NCI-H446 (cell line): ENCODE data around the gene AHCY.
"Not testable (repeated sequence)": the region's sequence is repeated elsewhere in the genome, so short reads cannot be mapped to it uniquely, and the experiment has no call there.

Experiments
- DNase-seq, 2 experiments: peaks; one replicate each; lab custom pipeline; 2025; lab: John Stamatoyannopoulos, UW

AHCY gene

DNA sequence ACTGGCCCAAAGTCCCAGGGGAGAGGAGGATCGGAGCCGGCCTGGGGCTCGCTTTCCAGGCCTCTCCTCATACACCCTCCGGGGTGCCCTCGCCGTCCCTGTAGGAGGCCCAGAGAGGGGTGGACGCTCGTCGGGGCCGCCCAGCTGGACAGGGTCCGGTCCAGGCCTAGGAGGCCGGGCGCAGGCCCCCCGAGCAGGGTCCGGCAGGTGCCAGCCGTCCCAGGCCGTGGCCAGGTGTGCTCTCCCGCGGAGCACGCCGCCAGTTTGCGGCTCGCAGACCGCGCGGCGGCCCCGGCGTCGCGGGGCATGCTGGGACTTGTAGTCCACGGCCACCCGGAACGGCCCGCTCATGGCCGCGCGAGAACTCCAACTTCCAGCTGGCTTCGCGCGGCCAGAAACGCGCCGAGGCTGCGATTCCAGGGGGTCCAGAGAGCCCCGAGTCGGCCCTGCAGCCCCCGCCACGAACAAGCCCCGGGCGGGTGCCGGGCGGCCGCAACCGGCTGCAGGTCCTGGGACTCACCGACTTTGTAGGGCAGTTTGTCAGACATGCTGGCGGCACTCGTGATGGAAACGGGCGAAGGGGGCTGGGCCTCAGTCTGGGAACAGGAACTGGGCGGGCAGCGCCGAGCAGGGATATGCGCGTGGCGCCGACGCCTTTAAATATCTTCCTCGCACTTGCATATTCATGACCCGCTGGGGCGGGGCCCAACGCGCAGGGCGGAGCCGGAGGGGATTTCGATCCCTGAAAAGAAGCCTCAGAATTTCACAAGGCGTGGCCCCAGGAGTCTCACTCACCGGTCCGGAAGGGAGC lies at the start of gene AHCY:
Gene AHCY, minus strand, starts transcription at position 633 of the 811 bp plus-strand sequence. Its CDS starts 85 bp downstream, at position 548.
- DNase-seq, result peak; percentile 94 to 97

DNA sequence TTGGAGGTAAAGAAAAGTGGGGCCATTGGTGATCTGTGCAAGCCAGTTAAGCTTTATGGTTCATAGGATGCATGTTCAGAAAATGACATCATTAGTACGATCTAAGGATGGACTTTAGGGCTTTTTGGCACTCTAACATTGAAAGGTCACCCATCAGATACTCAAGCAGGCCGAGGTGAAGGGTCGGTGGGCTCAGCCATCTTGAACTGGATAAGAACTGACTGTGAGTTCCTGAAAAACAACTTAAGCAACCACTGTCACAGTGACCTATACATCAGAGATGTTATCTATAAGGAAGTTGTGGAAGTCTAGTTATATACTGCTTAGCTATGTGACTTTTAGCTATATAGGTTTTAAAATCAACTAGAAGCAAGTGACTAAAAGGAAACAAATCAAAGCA lies 46.9 kb upstream of the AHCY start:
- DNase-seq, result no peak

DNA sequence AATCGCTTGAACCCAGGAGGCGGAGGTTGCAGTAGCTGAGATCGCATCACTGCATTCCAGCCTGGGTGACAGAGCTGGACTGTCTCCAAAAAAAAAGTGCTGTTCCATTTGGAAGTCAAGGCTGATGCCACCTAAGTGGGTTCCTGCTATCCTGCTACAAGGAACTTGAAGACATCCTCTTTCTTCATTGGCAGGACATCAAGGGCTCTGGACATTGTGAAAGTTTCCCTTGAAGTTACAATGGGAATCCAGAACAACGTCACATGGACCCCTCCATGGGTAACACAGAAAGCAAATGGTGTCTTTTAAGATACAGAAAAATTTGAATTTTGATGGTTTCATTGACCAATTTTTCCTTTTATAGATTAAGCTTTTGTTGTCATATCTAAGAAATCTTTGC lies 44.4 kb upstream of the AHCY start:
- no peak for DNase-seq

- DNase-seq, result not testable (repeated sequence)
These were observed 43.3 kb upstream of the AHCY start for GRCh38 chr20:34346533-34346865.

- DNase-seq, result not testable (repeated sequence)
These were observed 42.8 kb upstream of the AHCY start for GRCh38 chr20:34345839-34346532.

DNA sequence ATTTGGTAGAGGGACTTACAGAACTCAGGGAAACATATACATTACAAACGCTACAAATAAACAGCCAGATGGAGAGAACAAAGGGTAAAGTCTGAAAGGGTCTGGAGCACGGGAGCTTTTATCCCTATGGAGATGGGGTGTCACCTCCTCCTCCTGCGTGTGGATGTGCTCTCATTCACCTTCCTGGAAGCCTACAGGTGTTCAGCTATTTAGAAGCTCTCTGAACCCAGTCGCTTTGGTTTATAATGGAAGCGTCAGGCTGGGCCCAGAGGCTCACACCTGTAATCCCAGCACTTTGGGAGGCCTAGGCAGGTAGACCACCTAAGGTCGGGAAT lies 42.2 kb upstream of the AHCY start:
- no peak for DNase-seq

DNA sequence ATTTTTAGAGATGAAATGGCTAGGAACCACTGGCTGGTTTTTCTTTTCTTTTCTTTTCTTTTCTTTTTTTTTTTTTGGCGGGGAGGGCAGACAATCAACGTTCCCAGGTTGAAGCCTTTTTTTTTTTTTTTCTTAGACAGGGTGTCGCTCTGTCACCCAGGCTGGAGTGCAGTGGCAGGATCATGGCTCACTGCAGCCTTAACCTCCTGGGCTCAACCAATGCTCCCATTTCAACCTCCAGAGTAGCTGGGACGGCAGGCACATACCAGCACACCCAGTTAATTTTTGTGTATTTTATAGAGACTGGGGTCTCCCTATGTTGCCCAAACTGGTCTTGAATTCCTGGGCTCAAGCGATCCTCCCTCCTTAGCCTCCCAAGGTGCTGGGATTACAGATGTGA lies 41.1 kb upstream of the AHCY start:
- no peak for DNase-seq

DNA sequence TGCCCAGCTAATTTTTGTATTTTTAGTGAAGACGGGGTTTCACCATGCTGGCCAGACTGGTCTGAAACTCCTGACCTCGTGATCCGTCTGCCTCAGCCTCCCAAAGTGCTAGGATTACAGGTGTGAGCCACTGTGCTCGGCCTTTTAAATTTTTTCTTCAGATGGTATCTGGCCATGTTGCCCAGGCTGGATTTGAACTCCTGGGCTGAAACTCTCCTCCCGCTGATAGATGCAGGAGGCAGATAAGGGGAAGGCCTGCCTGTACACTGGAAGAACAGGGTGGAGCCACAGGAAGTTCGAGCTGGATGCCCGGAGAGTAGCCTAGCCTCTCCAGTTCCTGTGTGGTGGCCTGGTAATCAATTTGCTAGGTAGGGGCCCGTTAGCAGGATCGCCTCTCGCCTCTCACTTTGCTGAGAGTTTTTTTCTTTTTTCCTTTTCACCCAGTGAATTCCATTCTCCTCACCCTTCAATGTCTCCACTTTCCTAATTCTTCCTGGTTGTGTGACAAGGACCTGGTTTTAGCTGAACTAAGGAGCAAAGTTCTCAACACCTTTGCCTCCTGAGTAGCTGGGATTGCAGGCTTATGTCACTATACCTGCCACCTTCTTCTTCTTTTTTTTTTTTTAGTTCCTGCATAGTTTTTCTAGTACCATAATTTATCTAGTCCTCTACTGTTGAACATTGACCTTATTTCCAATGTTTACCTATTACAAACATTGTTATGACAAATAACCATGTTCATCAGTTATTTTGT lies 40.5 kb upstream of the AHCY start:
- no peak for DNase-seq

- DNase-seq, result not testable (repeated sequence)
These were observed 38.0 kb upstream of the AHCY start for GRCh38 chr20:34341199-34341598.

- not testable (repeated sequence) for DNase-seq
These were observed 37.6 kb upstream of the AHCY start for GRCh38 chr20:34340726-34341125.

DNA sequence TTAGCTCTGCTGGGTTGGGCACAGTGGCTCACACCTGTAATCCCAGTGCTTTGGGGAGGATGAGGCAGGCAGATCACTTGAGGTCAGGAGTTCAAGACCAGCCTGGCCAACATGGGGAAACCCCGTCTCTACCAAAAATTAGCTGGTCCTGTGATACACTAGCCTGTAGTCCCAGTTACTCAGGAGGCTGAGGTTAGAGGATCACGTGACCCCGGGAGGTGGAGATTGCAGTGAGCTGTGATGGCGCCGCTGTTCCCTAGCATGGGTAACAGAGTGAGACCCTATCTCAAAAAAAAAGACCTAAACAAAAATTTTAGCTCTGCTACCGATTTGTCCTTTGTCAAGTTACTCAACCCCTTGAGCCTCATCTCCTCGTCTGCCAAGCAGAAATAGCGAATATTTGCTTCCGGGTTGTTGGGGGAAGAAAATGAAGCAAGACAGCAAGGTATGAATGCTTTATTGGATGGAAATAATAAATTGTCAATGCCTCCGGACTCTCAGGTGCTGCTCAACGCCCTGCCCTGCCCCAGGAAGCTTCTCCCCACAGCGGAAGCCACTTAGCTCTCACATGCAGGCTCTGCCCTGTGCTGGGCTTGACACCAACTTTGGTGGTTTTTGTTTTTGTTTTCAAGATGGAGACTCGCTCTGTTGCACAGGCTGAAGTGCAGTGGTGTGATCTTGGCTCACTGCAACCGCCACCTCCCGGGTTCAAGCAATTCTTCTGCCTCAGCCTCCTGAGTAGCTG lies 35.0 kb upstream of the AHCY start:
- no peak for DNase-seq

- DNase-seq, result no peak
These were observed 34.4 kb upstream of the AHCY start for GRCh38 chr20:34337544-34337943.

DNA sequence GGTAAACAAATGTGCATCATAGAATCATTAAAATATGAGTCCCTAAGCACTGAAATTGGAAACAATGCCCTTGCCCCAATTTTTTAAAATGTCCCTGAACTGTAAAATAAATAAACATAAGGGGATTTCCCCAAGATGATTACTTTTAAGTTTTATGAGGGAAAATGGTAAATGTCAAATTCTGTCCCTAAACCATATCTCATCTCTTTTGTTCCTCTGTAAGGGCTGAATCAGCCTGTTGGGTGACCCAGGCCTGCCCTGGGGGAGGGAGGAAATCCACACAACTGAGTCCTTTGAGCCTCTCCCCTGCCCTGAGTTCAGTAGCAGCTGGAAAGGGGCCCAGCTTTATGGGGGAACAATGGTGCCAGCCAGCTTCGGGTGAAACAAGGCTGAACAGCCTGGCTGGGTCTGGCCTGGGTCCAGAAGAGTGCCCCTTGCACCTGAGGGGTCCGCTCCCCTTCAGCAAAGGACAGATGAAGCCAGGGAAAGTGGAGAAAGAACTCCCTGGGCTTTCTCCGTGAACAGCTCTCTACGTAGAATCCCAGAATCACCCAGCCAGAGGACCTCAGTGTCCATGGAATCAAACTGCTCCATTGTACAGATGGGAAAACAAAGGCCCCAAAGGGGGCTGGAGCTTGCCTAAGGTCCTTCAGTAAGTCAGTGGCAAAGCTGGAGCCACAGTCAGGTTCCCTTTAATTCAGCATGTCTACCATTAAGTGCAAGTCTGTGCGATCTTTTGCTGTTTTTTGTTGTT lies 31.7 kb upstream of the AHCY start:
- no peak for DNase-seq

- no peak for DNase-seq
These were observed 30.6 kb upstream of the AHCY start for GRCh38 chr20:34333786-34334185.

DNA sequence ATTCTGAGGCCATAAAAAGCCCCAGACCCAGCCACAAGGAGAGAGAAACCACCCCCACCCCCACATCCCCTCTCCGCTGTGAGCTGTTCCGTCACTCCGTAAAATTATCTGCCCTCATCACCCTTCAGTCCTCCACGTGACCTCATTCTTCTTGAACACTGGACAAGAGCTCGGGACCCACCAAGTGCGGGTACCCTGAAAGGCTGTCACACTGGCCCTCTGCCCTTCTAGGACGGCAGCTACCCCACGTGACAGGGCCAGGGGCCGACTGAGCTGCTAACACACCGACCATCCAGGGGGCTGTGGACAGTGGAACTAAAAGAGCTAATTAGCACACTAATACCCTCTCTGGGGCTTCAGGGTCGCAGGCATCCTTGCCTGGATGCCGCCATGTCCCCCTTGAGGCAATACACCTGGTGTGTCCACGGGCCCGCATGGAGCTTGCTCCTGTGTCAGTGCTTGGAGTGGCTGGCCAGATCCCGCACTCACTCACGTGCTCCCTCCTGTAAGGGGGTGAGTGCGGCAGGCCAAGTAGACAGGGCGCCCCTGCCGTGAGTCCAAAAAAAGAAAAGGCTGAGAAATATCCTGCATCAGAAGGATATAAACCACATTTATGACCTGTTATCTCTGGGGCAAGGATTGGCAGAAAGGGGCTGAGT lies 29.2 kb upstream of the AHCY start:
- no peak for DNase-seq

GRCh38 chr20:34331838-34332237 lies 28.7 kb upstream of the AHCY start:
- no peak for DNase-seq

- not testable (repeated sequence) for DNase-seq
These were observed 27.8 kb upstream of the AHCY start for GRCh38 chr20:34330861-34331544.

- no peak for DNase-seq
These were observed 25.9 kb upstream of the AHCY start for GRCh38 chr20:34328928-34329677.

DNA sequence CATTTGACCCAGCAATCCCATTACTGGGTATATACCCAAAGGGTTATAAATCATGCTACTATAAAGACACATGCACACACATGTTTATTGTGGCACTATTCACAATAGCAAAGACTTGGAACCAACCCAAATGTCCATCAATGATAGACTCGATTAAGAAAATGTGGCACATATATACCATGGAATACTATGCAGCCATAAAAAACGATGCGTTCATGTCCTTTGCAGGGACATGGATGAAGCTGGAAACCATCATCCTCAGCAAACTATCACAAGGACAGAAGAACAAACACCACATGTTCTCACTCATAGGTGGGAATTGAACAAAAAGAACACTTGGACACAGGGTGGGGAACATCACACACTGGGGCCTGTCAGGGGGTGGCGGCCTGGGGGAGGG lies 25.1 kb upstream of the AHCY start:
- DNase-seq, result not testable (repeated sequence)

DNA sequence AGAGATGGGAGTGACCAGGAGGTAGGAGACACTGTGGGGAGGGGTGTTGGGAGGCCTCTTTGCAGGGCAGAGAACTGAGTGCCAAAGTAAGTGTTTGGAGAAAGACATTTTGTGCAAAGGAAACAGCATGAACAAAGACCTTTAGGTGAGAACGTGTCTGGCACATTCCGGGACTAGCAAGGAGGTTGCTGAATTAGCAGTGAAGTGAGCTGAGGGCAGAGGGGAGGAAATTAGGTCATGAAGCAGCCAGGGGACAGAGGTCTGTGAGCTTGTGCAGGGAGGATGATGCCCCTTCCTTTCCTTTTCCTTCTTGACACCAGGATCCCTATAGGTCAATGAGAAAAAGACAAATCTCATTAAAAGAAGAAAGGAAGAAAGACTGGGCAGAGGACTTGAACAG lies 21.4 kb upstream of the AHCY start:
- no peak for DNase-seq
